Measurements from ENCODE around the gene ADAT1.

The ADAT1 gene

DNA sequence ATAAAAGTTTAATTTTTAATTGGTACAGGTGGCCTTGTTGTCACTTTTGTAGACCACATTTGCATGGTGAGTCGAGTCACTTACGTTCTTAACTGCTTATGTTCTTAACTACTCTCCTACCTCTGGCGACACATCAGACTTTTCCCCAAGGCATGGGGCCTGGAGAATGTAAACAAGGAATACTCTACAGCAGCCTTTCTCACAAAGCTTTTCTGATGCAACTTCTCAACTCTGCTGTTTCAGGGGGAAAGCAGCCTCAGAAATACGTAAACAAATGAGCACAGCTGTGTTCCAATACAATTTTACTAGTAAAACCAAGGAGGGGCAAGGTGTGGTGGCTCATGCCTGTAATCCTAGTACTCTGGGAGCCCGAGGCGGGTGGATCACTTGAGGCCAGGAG is 17.5 kb upstream of the ADAT1 start:
- TF ChIP-seq FOXP2 (optimal IDR thresholded peaks at IDR 0.05; ENCODE audit: borderline replicate concordance, extremely low read depth, extremely low read length, insufficient read depth) (no peak), POLR2AphosphoS5 (IDR thresholded peaks at IDR 0.05; ENCODE audit: low read depth, low read length) (no peak), SIN3A (IDR thresholded peaks at IDR 0.05; ENCODE audit: borderline replicate concordance, insufficient read depth, low read length) (no peak), TAF1 (IDR thresholded peaks at IDR 0.05; ENCODE audit: borderline replicate concordance, insufficient read depth, low read length) (no peak)
- TF ChIP-seq, protein P1, sequence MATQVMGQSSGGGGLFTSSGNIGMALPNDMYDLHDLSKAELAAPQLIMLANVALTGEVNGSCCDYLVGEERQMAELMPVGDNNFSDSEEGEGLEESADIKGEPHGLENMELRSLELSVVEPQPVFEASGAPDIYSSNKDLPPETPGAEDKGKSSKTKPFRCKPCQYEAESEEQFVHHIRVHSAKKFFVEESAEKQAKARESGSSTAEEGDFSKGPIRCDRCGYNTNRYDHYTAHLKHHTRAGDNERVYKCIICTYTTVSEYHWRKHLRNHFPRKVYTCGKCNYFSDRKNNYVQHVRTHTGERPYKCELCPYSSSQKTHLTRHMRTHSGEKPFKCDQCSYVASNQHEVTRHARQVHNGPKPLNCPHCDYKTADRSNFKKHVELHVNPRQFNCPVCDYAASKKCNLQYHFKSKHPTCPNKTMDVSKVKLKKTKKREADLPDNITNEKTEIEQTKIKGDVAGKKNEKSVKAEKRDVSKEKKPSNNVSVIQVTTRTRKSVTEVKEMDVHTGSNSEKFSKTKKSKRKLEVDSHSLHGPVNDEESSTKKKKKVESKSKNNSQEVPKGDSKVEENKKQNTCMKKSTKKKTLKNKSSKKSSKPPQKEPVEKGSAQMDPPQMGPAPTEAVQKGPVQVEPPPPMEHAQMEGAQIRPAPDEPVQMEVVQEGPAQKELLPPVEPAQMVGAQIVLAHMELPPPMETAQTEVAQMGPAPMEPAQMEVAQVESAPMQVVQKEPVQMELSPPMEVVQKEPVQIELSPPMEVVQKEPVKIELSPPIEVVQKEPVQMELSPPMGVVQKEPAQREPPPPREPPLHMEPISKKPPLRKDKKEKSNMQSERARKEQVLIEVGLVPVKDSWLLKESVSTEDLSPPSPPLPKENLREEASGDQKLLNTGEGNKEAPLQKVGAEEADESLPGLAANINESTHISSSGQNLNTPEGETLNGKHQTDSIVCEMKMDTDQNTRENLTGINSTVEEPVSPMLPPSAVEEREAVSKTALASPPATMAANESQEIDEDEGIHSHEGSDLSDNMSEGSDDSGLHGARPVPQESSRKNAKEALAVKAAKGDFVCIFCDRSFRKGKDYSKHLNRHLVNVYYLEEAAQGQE (IDR thresholded peaks at IDR 0.05; ENCODE audit: insufficient read depth in 1 of 2, low read depth in 2 of 2, low read length in 2 of 2) = no peak

DNA sequence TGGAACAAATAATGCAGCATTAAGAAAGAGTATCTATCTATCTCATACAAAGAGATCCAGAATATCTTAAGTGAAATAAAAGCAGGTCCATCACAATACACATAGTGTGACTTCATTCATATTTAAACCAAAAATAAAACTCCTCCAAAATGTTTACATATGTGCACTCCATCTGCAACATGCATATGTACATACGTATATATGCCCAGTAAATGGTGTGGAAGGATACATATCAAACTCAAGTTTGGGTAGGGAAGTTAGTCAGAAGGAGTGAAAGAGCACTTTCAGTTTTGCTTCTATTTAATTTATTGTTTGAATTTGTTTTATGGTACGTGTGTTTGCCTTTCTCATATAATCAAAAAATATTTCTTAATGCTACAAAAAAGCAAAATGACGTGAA is 12.0 kb upstream of the ADAT1 start:
- TF ChIP-seq TAF1 (IDR thresholded peaks at IDR 0.05; ENCODE audit: borderline replicate concordance, insufficient read depth, low read length) (no peak), FOXP2 (optimal IDR thresholded peaks at IDR 0.05; ENCODE audit: borderline replicate concordance, extremely low read depth, extremely low read length, insufficient read depth) (no peak), SIN3A (IDR thresholded peaks at IDR 0.05; ENCODE audit: borderline replicate concordance, insufficient read depth, low read length) (no peak), POLR2AphosphoS5 (IDR thresholded peaks at IDR 0.05; ENCODE audit: low read depth, low read length) (no peak)
- TF ChIP-seq, protein P1 (IDR thresholded peaks at IDR 0.05; ENCODE audit: insufficient read depth in 1 of 2, low read depth in 2 of 2, low read length in 2 of 2) = no peak

DNA sequence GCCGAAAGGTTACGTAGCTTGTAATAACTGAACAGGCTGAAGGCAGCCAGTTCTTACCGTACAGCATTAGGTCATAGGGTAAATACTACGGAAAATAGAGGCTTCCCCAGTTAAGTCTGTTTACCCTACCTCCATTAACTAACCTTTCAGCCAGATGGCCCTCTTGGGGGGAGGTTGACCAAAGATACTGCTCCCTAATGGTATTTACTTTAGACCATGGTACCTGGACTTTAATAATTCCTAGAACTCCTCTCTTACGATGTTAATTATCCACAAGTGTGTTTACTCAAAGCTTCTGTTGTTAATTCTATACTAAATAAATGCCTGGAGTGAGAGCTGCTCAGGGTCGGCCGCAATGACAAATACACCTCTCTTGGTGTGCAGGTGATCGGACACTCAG is 9.8 kb upstream of the ADAT1 start:
- TF ChIP-seq TAF1 (IDR thresholded peaks at IDR 0.05; ENCODE audit: borderline replicate concordance, insufficient read depth, low read length) = no peak
- TF ChIP-seq FOXP2 (optimal IDR thresholded peaks at IDR 0.05; ENCODE audit: borderline replicate concordance, extremely low read depth, extremely low read length, insufficient read depth) = no peak
- TF ChIP-seq SIN3A (IDR thresholded peaks at IDR 0.05; ENCODE audit: borderline replicate concordance, insufficient read depth, low read length) = no peak

DNA sequence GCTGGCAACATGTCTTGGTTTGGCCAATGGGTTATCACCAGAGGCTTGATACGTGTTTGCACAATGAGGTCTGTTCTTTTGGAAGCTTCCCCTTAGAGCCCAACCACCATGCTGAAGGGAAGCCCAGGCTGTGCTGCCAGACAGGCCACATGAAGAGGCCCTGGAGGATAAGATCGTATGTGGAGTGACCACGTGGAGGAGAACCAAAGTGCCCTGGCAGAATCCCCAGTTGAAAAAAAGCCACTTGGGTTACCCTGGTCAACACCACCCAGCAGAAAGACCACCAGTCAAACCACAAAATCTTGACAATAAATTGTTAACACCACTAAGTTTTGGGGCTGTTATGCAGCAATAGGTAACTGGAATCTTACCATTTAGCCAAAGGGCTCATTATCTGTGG is 7.0 kb upstream of the ADAT1 start:
- no peak for TF ChIP-seq POLR2AphosphoS5 (IDR thresholded peaks at IDR 0.05; ENCODE audit: low read depth, low read length)
- TF ChIP-seq TAF1 (IDR thresholded peaks at IDR 0.05; ENCODE audit: borderline replicate concordance, insufficient read depth, low read length) = no peak
- TF ChIP-seq SIN3A (IDR thresholded peaks at IDR 0.05; ENCODE audit: borderline replicate concordance, insufficient read depth, low read length) = no peak
- TF ChIP-seq, protein P1 (IDR thresholded peaks at IDR 0.05; ENCODE audit: insufficient read depth in 1 of 2, low read depth in 2 of 2, low read length in 2 of 2) = no peak
- TF ChIP-seq FOXP2 (optimal IDR thresholded peaks at IDR 0.05; ENCODE audit: borderline replicate concordance, extremely low read depth, extremely low read length, insufficient read depth) = no peak

DNA sequence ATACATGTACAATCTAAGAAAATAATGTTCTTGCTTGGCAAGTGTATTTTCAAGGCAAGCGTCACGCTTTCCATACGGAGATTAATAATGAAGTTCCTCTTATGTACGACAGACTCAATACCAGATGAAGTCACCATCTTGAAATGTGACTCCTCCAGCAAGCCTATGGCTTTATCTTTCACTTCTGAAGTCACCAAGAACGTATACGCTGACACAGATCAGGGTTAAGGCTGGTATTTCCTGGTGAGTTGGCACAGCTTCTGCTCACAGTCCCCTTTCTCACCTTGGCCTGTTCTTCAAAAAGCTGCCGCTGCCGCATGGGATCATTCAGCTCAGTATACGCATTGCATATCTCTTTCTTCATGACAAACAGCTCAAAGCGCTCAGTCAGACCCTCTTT is 6.1 kb upstream of the ADAT1 start:
- TF ChIP-seq, protein P1 (IDR thresholded peaks at IDR 0.05; ENCODE audit: insufficient read depth in 1 of 2, low read depth in 2 of 2, low read length in 2 of 2) = no peak
